Neural cell (in vitro differentiated cells): ENCODE results near the gene SNX10. TPM values are rescaled to one million over a fixed set of nuclear protein-coding genes. Genes with fewer than 3 reads are reported as not detected.

Experiments used
- H2AFZ ChIP-seq: fragments of 200-600, 300-800 bp; sonication (generic), shearing (Covaris generic); 2 replicates; pipeline ENCODE4 v1.6.0; 2014; ENCODE audit warnings: low read depth, mild to moderate bottlenecking, antibody characterized with exemption, low read length, moderate library complexity
- H3F3A ChIP-seq: fragments of 200-600 bp; shearing (Covaris generic); 2 replicates; pipeline ENCODE4 v1.6.1; 2016; ENCODE audit warnings: mild to moderate bottlenecking, moderate library complexity, mixed read lengths, antibody characterized with exemption, low read length; ENCODE audit not compliant: insufficient read depth, poor library complexity, severe bottlenecking
- H3K27ac ChIP-seq: fragments of 200-600, 300-800 bp; sonication (generic), shearing (Covaris generic); 2 replicates; pipeline ENCODE4 v1.5.1; 2014; ENCODE audit warnings: mild to moderate bottlenecking, low read length, moderate library complexity
- H3K27me3 ChIP-seq: fragments of 300-800, 200-600 bp; sonication (generic), shearing (Covaris generic); 2 replicates; pipeline ENCODE4 v1.6.0; 2014; ENCODE audit warnings: mild to moderate bottlenecking, low read depth, low read length, moderate library complexity; ENCODE audit not compliant: insufficient read depth
- H3K36me3 ChIP-seq: fragments of 300-800, 200-600 bp; sonication (generic), shearing (Covaris generic); 2 replicates; pipeline ENCODE4 v1.5.1; 2014; ENCODE audit warnings: mild to moderate bottlenecking, antibody characterized with exemption, low read length, moderate library complexity; ENCODE audit not compliant: insufficient read depth
- H3K4me2 ChIP-seq: fragments of 300-800, 200-600 bp; sonication (generic), shearing (Covaris generic); 2 replicates; pipeline ENCODE4 v1.6.0; 2014; ENCODE audit warnings: mild to moderate bottlenecking, low read length
- H3K4me3 ChIP-seq: fragments of 300-800, 200-600 bp; sonication (generic), shearing (Covaris generic); 2 replicates; pipeline ENCODE4 v1.5.1; 2014; ENCODE audit warnings: mild to moderate bottlenecking, low read length, moderate library complexity
- H3K79me2 ChIP-seq: fragments of 200-600 bp; shearing (Covaris generic); replicated peaks from 2 replicates; pipeline ENCODE4 v1.6.0; 2014; ENCODE audit warnings: mild to moderate bottlenecking, low read length, moderate library complexity; ENCODE audit not compliant: insufficient read depth
- H3K9ac ChIP-seq: fragments of 300-800, 200-600 bp; sonication (generic), shearing (Covaris generic); 2 replicates; pipeline ENCODE4 v1.6.1; 2016; ENCODE audit warnings: mild to moderate bottlenecking, low read length, mixed read lengths
- H3K9me2 ChIP-seq: fragments of 200-600 bp; shearing (Covaris generic); 2 replicates; pipeline ENCODE4 v1.6.1; 2016; ENCODE audit warnings: mild to moderate bottlenecking, low read length, mixed read lengths; ENCODE audit not compliant: insufficient read depth
- H3K9me3 ChIP-seq: fragments of 200-600, 300-800 bp; sonication (generic), shearing (Covaris generic); 2 replicates; pipeline ENCODE4 v1.6.1; 2016; ENCODE audit warnings: mild to moderate bottlenecking, mixed run types, low read length, moderate library complexity, mixed read lengths
- H4K20me1 ChIP-seq: fragments of 200-600 bp; shearing (Covaris generic); 2 replicates; pipeline ENCODE4 v1.6.1; 2016; ENCODE audit warnings: mild to moderate bottlenecking, mixed run types; ENCODE audit not compliant: insufficient read depth
- CTCF ChIP-seq: fragments of 450-650 bp; IDR thresholded peaks from 2 replicates; pipeline ENCODE4 v1.5.1; 2014; ENCODE audit warnings: antibody characterized with exemption, mild to moderate bottlenecking, moderate library complexity; ENCODE audit not compliant: poor library complexity, severe bottlenecking
- EP300 ChIP-seq: fragments of 450-650 bp; conservative IDR thresholded peaks from 2 replicates; pipeline ENCODE4 v1.6.1; 2014; ENCODE audit warnings: antibody characterized with exemption, mild to moderate bottlenecking, moderate library complexity; ENCODE audit not compliant: poor library complexity, severe bottlenecking
- EZH2 ChIP-seq: fragments of 200-600, 300-800 bp; shearing (Covaris generic), sonication (generic); IDR thresholded peaks from 2 replicates; pipeline ENCODE4 v1.6.1; 2014; ENCODE audit warnings: antibody characterized with exemption, low read length, borderline replicate concordance, mild to moderate bottlenecking; ENCODE audit not compliant: insufficient read depth, poor library complexity, severe bottlenecking
- MXI1 ChIP-seq: fragments of 450-650 bp; conservative IDR thresholded peaks from 2 replicates; pipeline ENCODE4 v1.6.1; 2014; ENCODE audit warnings: antibody characterized with exemption, mild to moderate bottlenecking; ENCODE audit not compliant: poor library complexity, severe bottlenecking
- POLR2AphosphoS5 ChIP-seq: IDR thresholded peaks from 2 replicates; pipeline ENCODE4 v1.6.1; 2012
- RAD21 ChIP-seq: fragments of 450-650 bp; conservative IDR thresholded peaks from 2 replicates; pipeline ENCODE4 v1.6.1; 2014; ENCODE audit warnings: antibody characterized with exemption, mild to moderate bottlenecking, moderate library complexity
- REST ChIP-seq: IDR thresholded peaks from 2 replicates; pipeline ENCODE4 v1.6.1; 2012; ENCODE audit warnings: borderline replicate concordance
- SMC3 ChIP-seq: fragments of 450-650 bp; conservative IDR thresholded peaks from 2 replicates; pipeline ENCODE4 v1.6.1; 2014; ENCODE audit warnings: antibody characterized with exemption, mild to moderate bottlenecking, moderate library complexity; ENCODE audit not compliant: poor library complexity
- TAF1 ChIP-seq: IDR thresholded peaks from 2 replicates; pipeline ENCODE4 v1.6.1; 2012; ENCODE audit warnings: low read depth
- polyA plus RNA-seq: library from polyadenylated mRNA; depleted of rRNA; stranded (reverse); fragments of >200 nt; gene quantifications from 2 replicates; pipeline ENCODE4 v1.2.3, GENCODE V29; 2014

The SNX10 gene
- polyA plus RNA-seq, 1 donor from 2014 or later, result 25.6 TPM

- H3K9me3 ChIP-seq, result no peaks in the 10 kb centered on the region
- no peaks in the 10 kb centered on the region for H3F3A ChIP-seq
- no peaks in the 10 kb centered on the region for H4K20me1 ChIP-seq
- peak overlapping the region; percentile 84 for H3K4me2 ChIP-seq
- no peak overlapping the region for H3K27ac ChIP-seq
- H3K36me3 ChIP-seq, result no peaks in the 10 kb centered on the region
- no peak overlapping the region for H2AFZ ChIP-seq
- H3K79me2 ChIP-seq, result peaks cover 34% of the 10 kb centered on the region
- no peaks in the 10 kb centered on the region for H3K27me3 ChIP-seq
- no peak for TF ChIP-seq REST
- no peak for TF ChIP-seq POLR2AphosphoS5
- no peak for TF ChIP-seq SMC3
- no peak for TF ChIP-seq RAD21
- TF ChIP-seq EP300, result no peak
- no peak for TF ChIP-seq TAF1
- no peak for TF ChIP-seq MXI1
- TF ChIP-seq CTCF, result no peak
- TF ChIP-seq EZH2, result no peak
- H3K4me3 ChIP-seq, result peak overlapping the region; percentile 78
- no peaks in the 10 kb centered on the region for H3K9me2 ChIP-seq
- peak overlapping the region; percentile 24 for H3K9ac ChIP-seq
Measured at GRCh38 chr7:26372704-26373103, 81.0 kb downstream of the SNX10 start.

GRCh38 chr7:26374647-26375373, 83.1 kb downstream of the SNX10 start:
- Histone ChIP-seq H4K20me1 (no peaks in the 10 kb centered on the region), H3K4me2 (peak overlapping the region; percentile 84), H3K4me3 (peak overlapping the region; percentile 78), H3F3A (no peaks in the 10 kb centered on the region), H3K9me3 (no peaks in the 10 kb centered on the region), H3K36me3 (no peaks in the 10 kb centered on the region), H3K9ac (peak overlapping the region; percentile 98), H3K27me3 (no peaks in the 10 kb centered on the region), H3K9me2 (no peaks in the 10 kb centered on the region), H3K79me2 (peaks cover 34% of the 10 kb centered on the region), H3K27ac (peak overlapping the region; percentile 98), H2AFZ (no peak overlapping the region)
- TF ChIP-seq EP300 (no peak), CTCF (no peak), MXI1 (no peak), REST (no peak), EZH2 (no peak), SMC3 (no peak), TAF1 (no peak), POLR2AphosphoS5 (no peak), RAD21 (no peak)
